Uterus (tissue), 4 donors: ENCODE measurements around the gene WDR81. TPM values are rescaled to one million over a fixed set of nuclear protein-coding genes. Genes with fewer than 3 reads are reported as not detected.

Source experiments
- DNase-seq, 2 donors: peaks; one replicate each; pipeline ENCODE4 v3.0.0-alpha.2; 2019 to 2020
- H3K27ac ChIP-seq, 2 donors: fragments of 200-600 bp; sonication (generic); 1 replicate in 1 of 2; 2 replicates in 1 of 2; pipeline ENCODE4 v1.5.1; 2016 to 2018
- H3K27me3 ChIP-seq, 2 donors: fragments of 200-600 bp; sonication (generic); one replicate each; pipeline ENCODE4 v1.5.1; 2018 to 2019; ENCODE audit warnings: control low read depth in 1 of 2
- H3K36me3 ChIP-seq, 2 donors: fragments of 200-600 bp; sonication (generic); one replicate each; pipeline ENCODE4 v1.5.1; 2019; ENCODE audit warnings: control low read depth in 1 of 2
- H3K4me1 ChIP-seq, 2 donors: fragments of 200-600 bp; sonication (generic); one replicate each; pipeline ENCODE4 v1.5.1; 2018 to 2019; ENCODE audit warnings: control low read depth in 1 of 2
- H3K4me3 ChIP-seq, 2 donors: fragments of 200-600 bp; sonication (generic); 1 replicate in 1 of 2; 2 replicates in 1 of 2; pipeline ENCODE4 v1.5.1; 2018 to 2019; ENCODE audit warnings: mild to moderate bottlenecking in 1 of 2
- H3K9me3 ChIP-seq, 2 donors: fragments of 200-600 bp; sonication (generic); one replicate each; pipeline ENCODE4 v1.5.1; 2019; ENCODE audit warnings: control low read depth in 1 of 2
- CTCF ChIP-seq, 4 experiments: fragments of 200-600 bp in 2 of 4; fragments of 450-650 bp in 2 of 4; sonication (generic) in 2 of 4; IDR thresholded peaks; one replicate each; pipeline ENCODE4 v1.5.1; 2016 to 2019; ENCODE audit warnings: antibody characterized with exemption in 4 of 4, mild to moderate bottlenecking in 2 of 4, moderate library complexity in 1 of 4
- POLR2A ChIP-seq, 2 donors: fragments of 450-650 bp; IDR thresholded peaks; one replicate each; pipeline ENCODE4 v1.6.1; 2016; ENCODE audit warnings: antibody characterized with exemption in 2 of 2, mild to moderate bottlenecking in 1 of 2, moderate library complexity in 1 of 2
- intact Hi-C: fragments of 100-400 bp; cut with DNase I; formaldehyde crosslinking; loops from one replicate; pipeline ENCODE4 v1.15.1; 2023; ENCODE audit warnings: low total_unique reads
- total RNA-seq, 4 donors: library from RNA; depleted of rRNA in 3 of 4; stranded (reverse); fragments of >200 nt in 3 of 4; gene quantifications; one replicate each; pipeline versions ENCODE4 v1.1.0 to v1.2.4, GENCODE V29; 2014 to 2023
- donor health status: DM: yes; HTN: yes; CAD: no.

WDR81 gene
- total RNA-seq, 4 donors from 2014 or later, result 23.6 to 40.7 (median 29.9) TPM

- TF ChIP-seq POLR2A (IDR thresholded peaks at IDR 0.05), result no peak
- TF ChIP-seq CTCF (IDR thresholded peaks at IDR 0.05), result no peak
- Histone ChIP-seq H3K27ac (no peak overlapping the region), H3K4me3 (no peak overlapping the region), H3K36me3 (no peaks in the 10 kb centered on the region), H3K27me3 (no peaks in the 10 kb centered on the region), H3K4me1 (peaks cover 12 to 13% of the 10 kb centered on the region in 2 donors), H3K9me3 (no peaks in the 10 kb centered on the region)
- intact Hi-C loops, result no loop called here
- DNase-seq, result no peak
These were observed 9.3 kb downstream of the WDR81 start for GRCh38 chr17:1733759-1734158.

- Histone ChIP-seq H3K27ac (peak overlapping the region; percentile 72 to 76), H3K9me3 (no peaks in the 10 kb centered on the region), H3K27me3 (no peaks in the 10 kb centered on the region), H3K4me1 (peaks cover 12 to 13% of the 10 kb centered on the region in 2 donors), H3K36me3 (no peaks in the 10 kb centered on the region), H3K4me3 (no peak overlapping the region)
- intact Hi-C loops, result no loop called here
- no peak for DNase-seq
- no peak for TF ChIP-seq CTCF (IDR thresholded peaks at IDR 0.05)
- TF ChIP-seq POLR2A (IDR thresholded peaks at IDR 0.05), result no peak
These were observed 10.9 kb downstream of the WDR81 start for GRCh38 chr17:1735418-1735817.

- H3K27ac ChIP-seq, result peak overlapping the region; percentile 72 to 76
- H3K4me1 ChIP-seq, result peaks cover 11 to 12% of the 10 kb centered on the region in 2 donors
- no peaks in the 10 kb centered on the region for H3K27me3 ChIP-seq
- no peaks in the 10 kb centered on the region for H3K9me3 ChIP-seq
- TF ChIP-seq POLR2A (IDR thresholded peaks at IDR 0.05) (no peak), CTCF (IDR thresholded peaks at IDR 0.05) (no peak)
- H3K36me3 ChIP-seq, result no peaks in the 10 kb centered on the region
- no peak for DNase-seq
- intact Hi-C loops, result no loop called here
- H3K4me3 ChIP-seq, result no peak overlapping the region
These were observed 11.4 kb downstream of the WDR81 start for GRCh38 chr17:1735834-1736347.

- no peaks in the 10 kb centered on the region for H3K27me3 ChIP-seq
- intact Hi-C loops, result no loop called here
- H3K4me1 ChIP-seq, result peaks cover 11 to 12% of the 10 kb centered on the region in 2 donors
- no peak overlapping the region for H3K4me3 ChIP-seq
- H3K36me3 ChIP-seq, result no peaks in the 10 kb centered on the region
- DNase-seq, result peak; percentile 87 to 89
- peak overlapping the region; percentile 72 to 76 for H3K27ac ChIP-seq
- no peaks in the 10 kb centered on the region for H3K9me3 ChIP-seq
- TF ChIP-seq CTCF (IDR thresholded peaks at IDR 0.05), result no peak
- TF ChIP-seq POLR2A (IDR thresholded peaks at IDR 0.05), result no peak
These were observed 12.1 kb downstream of the WDR81 start for GRCh38 chr17:1736348-1737281.
